K562 (cell line): ENCODE data around the gene RFWD3. TPM values are rescaled to one million over a fixed set of nuclear protein-coding genes. Genes with fewer than 3 reads are reported as not detected.

ENCODE experiments used
- ATAC-seq: fragments of 200-7000 bp; cut with Tn5 transposase; 3 replicates; pipeline ENCODE4 v1.9.1; 2020; ENCODE audit warnings: moderate library complexity
- BruUV-seq: library from RNA; stranded (reverse); fragments of 400-500 nt; replicated peaks from 2 replicates; lab custom pipeline; 2021; lab: Mats Ljungman, UMichigan
- CTCF ChIA-PET: fragments of 300-600 bp; formaldehyde crosslinking; extraction: SDS; loops from one replicate; lab custom pipeline; 2021; ENCODE audit warnings: low intra/inter-chr PET ratio; lab: Yijun Ruan, JAX
- POLR2A ChIA-PET: fragments of 300-600, 350-650 bp; sonication (Branson Sonifier 250); formaldehyde crosslinking; extraction: SDS; loops from one replicate; lab custom pipeline; 2021; ENCODE audit warnings: antibody characterized with exemption, inconsistent platforms; lab: Yijun Ruan, JAX
- DNase-seq, 4 experiments: peaks; one replicate each; pipeline versions ENCODE4 v3.0.0 to v3.0.0-alpha.2; 2011 to 2018; ENCODE audit warnings: low spot score in 3 of 4, mixed read lengths in 3 of 4; ENCODE audit errors: extremely low read depth in 1 of 4
- FAIRE-seq: peaks from 2 replicates; lab custom pipeline; 2011; peaks lifted over from hg19 to GRCh38; lab: Jason Lieb, UNC
- H2AFZ ChIP-seq: 2 replicates; pipeline ENCODE4 v1.6.0; 2011; ENCODE audit warnings: low read depth, low read length, control low read depth, inconsistent platforms
- H3K27ac ChIP-seq: fragments of 200-600 bp; 3 replicates; pipeline ENCODE4 v1.8.0; 2011; ENCODE audit warnings: low read depth, mild to moderate bottlenecking, control low read depth, inconsistent platforms, low read length, moderate library complexity, mixed read lengths; ENCODE audit errors: extremely low read depth
- H3K27me3 ChIP-seq, 2 experiments: fragments of 300-600 bp in 1 of 2; 2 replicates in 1 of 2; 3 replicates in 1 of 2; pipeline versions ENCODE4 v1.6.0 to v1.8.0; 2011; ENCODE audit warnings: inconsistent platforms in 2 of 2, low read length in 2 of 2, mild to moderate bottlenecking in 1 of 2, mixed read lengths in 1 of 2, moderate library complexity in 1 of 2; ENCODE audit not compliant: control insufficient read depth in 2 of 2, insufficient read depth in 2 of 2
- H3K36me3 ChIP-seq: fragments of 300-600 bp; 3 replicates; pipeline ENCODE4 v1.8.0; 2011; ENCODE audit warnings: mild to moderate bottlenecking, low read length, inconsistent platforms; ENCODE audit not compliant: control insufficient read depth, insufficient read depth
- H3K4me1 ChIP-seq, 2 experiments: fragments of 200-600 bp in 1 of 2; replicated peaks in 1 of 2; 2 replicates in 1 of 2; 3 replicates in 1 of 2; pipeline versions ENCODE4 v1.5.1 to v1.8.0; 2011; ENCODE audit warnings: inconsistent platforms in 2 of 2, low read length in 2 of 2, mild to moderate bottlenecking in 1 of 2, mixed read lengths in 1 of 2, moderate library complexity in 1 of 2; ENCODE audit not compliant: control insufficient read depth in 2 of 2, insufficient read depth in 2 of 2
- H3K4me2 ChIP-seq: 2 replicates; pipeline ENCODE4 v1.6.1; 2011; ENCODE audit warnings: low read length, control low read depth, inconsistent platforms, mixed read lengths; ENCODE audit not compliant: insufficient read depth
- H3K4me3 ChIP-seq: fragments of 200-600 bp; sonication (generic), shearing (Covaris generic); 2 replicates; pipeline ENCODE4 v1.5.1; 2016; ENCODE audit warnings: control low read depth, inconsistent platforms
- H3K79me2 ChIP-seq: fragments of 200-600 bp; 3 replicates; pipeline ENCODE4 v1.8.0; 2011; ENCODE audit warnings: low read length, inconsistent platforms; ENCODE audit not compliant: control insufficient read depth, insufficient read depth
- H3K9ac ChIP-seq, 2 experiments: 2 replicates each; pipeline versions ENCODE4 v1.6.0 to v1.6.1; 2011; ENCODE audit warnings: low read depth in 2 of 2, low read length in 2 of 2, control low read depth in 1 of 2, inconsistent platforms in 1 of 2, mild to moderate bottlenecking in 1 of 2, mixed read lengths in 1 of 2; ENCODE audit not compliant: insufficient read depth in 1 of 2
- H3K9me1 ChIP-seq: one replicate; pipeline ENCODE4 v1.6.0; 2011; ENCODE audit warnings: inconsistent platforms, mild to moderate bottlenecking, low read length, moderate library complexity; ENCODE audit not compliant: control insufficient read depth, insufficient read depth
- H3K9me3 ChIP-seq: replicated peaks from 2 replicates; pipeline ENCODE4 v1.5.1; 2011; ENCODE audit warnings: low read depth, low read length, inconsistent platforms; ENCODE audit not compliant: control insufficient read depth, insufficient read depth
- H4K20me1 ChIP-seq: replicated peaks from 2 replicates; pipeline ENCODE4 v1.6.1; 2011; ENCODE audit warnings: low read length, inconsistent platforms, mixed read lengths; ENCODE audit not compliant: control insufficient read depth, insufficient read depth
- FOXK2 ChIP-seq, 2 experiments: fragments of 450-650 bp; IDR thresholded peaks in 1 of 2; conservative IDR thresholded peaks in 1 of 2; 2 replicates each; pipeline ENCODE4 v1.6.1; 2016; ENCODE audit warnings: low read depth in 2 of 2, mild to moderate bottlenecking in 1 of 2
- ZHX1 ChIP-seq: fragments of 150-350 bp; conservative IDR thresholded peaks from 2 replicates; pipeline ENCODE4 v1.6.1; 2014; ENCODE audit warnings: low read length
- WGBS: fragments of 100-300 bp; shearing (Covaris generic); methylation state at CpG from one replicate; pipeline ENCODE4 v1.1.6; 2016; ENCODE audit warnings: low coverage, mixed read lengths; ENCODE audit not compliant: insufficient coverage; ENCODE audit errors: missing lambda C conversion rate; 5-methylcytosine and 5-hydroxymethylcytosine counted together
- in situ Hi-C: fragments of 300-500 bp; cut with MboI; formaldehyde crosslinking; loops from 4 replicates; pipeline ENCODE4 v1.15.0; 2018; ENCODE audit warnings: inconsistent platforms, mixed read lengths
- intact Hi-C: fragments of 100-400 bp; cut with micrococcal nuclease; formaldehyde crosslinking; loops from 2 replicates; pipeline ENCODE4 v1.14.2; 2022
- polyA plus RNA-seq, 8 experiments: library from polyadenylated mRNA; depleted of rRNA in 4 of 8; stranded (reverse) in 5 of 8; unstranded in 3 of 8; fragments of >200 nt; fragmentation: Nextera tagmentation in 2 of 8; fragmentation: Illumina TruSeq in 1 of 8; extraction: Ambion mirVana in 2 of 8; extraction: Trizol in 1 of 8; gene quantifications; 2 replicates each; pipeline versions ENCODE4 v1.2.1 to v1.2.3, GENCODE V29; 2011 to 2014; ENCODE audit warnings: inconsistent platforms in 1 of 8, missing spikeins in 1 of 8
- total RNA-seq, 7 experiments: library from RNA; depleted of rRNA in 6 of 7; stranded (reverse); fragments of >200 nt in 6 of 7; fragmentation: Illumina TruSeq in 2 of 7; extraction: Trizol in 2 of 7; gene quantifications; 2 replicates each; pipeline versions ENCODE4 v1.2.1 to v1.2.3, GENCODE V29; 2011 to 2021; ENCODE audit warnings: low replicate concordance in 1 of 7

The RFWD3 gene
- total and polyA plus RNA-seq, 9 of the 15 experiments (the other 6 are each of a cell fraction or from before 2014, with no cell fraction given) = 20.8 to 121 (median 79.0) TPM

- Histone ChIP-seq H4K20me1 (0 out of 2 replicates have a peak, but pooled peaks cover 7% of the 10 kb centered on the region), H3K79me2 (no peaks in the 10 kb centered on the region), H2AFZ (no peak overlapping the region), H3K27me3 (no peaks in the 10 kb centered on the region), H3K36me3 (peaks cover 99% of the 10 kb centered on the region)
- WGBS = 42% methylated on average over 1 of the region's 1 CpG
- CTCF ChIA-PET = no interaction called here
- FAIRE-seq = no peak
- TF ChIP-seq ZHX1 = no peak
- TF ChIP-seq FOXK2 (conservative IDR thresholded peaks at IDR 0.05 in 1 of 2, IDR thresholded peaks at IDR 0.05 in 1 of 2; ENCODE audit: low read depth in 2 of 2) = no peak
- TF ChIP-seq, all 486 proteins: peak for 0
- in situ Hi-C loops (no loop called here), intact Hi-C loops (no loop called here)
- Histone ChIP-seq H3K9ac (no peak overlapping the region), H3K4me3 (no peak overlapping the region), H3K27ac (no peak overlapping the region), H3K9me1 (peaks cover 2% of the 10 kb centered on the region), H3K4me2 (no peak overlapping the region), H3K9me3 (no peaks in the 10 kb centered on the region), H3K4me1 (no peaks in the 10 kb centered on the region)
- ATAC-seq = no peak
- BruUV-seq = no TSS peak
- POLR2A ChIA-PET = interaction anchor here (0.9 to 1.1 kb wide), 2 partner anchors 20 to 98 kb away, joined by 3 read pairs; partner anchors contain the start of gene GLG1
- DNase-seq = no peak
These were observed 39.8 kb downstream of the RFWD3 start for GRCh38 chr16:74626741-74627416.
